HG02588 (cell line): ENCODE measurements around the gene HGFAC.
"Not testable (repeated sequence)": the region's sequence is repeated elsewhere in the genome, so short reads cannot be mapped to it uniquely, and the experiment has no call there.

Experiments used
- ATAC-seq: cut with Tn5 transposase; IDR thresholded peaks from one replicate; pipeline ENCODE4 v1.9.1; 2021; ENCODE audit warnings: mild to moderate bottlenecking, moderate library complexity; ENCODE audit not compliant: unreplicated experiment

The HGFAC gene

DNA sequence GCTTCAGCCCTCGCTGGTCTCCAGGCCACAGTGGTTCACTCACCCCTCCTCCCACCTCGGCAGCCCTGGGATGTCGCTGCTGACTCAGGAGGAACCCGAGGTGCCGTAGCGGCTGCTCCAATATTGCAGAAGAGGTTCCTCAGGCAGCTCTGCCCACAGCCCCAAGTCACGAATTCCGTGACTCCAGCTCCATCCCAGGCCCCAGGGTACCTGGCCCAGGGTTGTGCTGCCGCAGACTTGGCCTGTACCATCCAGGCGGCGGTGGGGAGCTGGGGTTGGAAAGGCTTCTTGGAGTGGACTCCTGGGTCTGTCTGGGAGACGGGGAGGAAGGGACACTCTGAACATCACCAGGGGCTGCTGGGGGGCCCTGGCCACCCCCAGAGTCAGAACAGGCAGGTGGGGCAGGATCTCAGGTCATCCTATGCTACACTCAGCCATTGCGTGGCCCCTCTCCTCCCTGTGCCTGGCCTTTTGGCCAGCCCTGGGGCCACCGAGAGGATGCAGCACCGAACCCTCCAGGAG lies 728 bp upstream of the HGFAC start:
- no peak for ATAC-seq

- ATAC-seq, result no peak
Observed at GRCh38 chr4:3442460-3442958, 741 bp downstream of the HGFAC start.

DNA sequence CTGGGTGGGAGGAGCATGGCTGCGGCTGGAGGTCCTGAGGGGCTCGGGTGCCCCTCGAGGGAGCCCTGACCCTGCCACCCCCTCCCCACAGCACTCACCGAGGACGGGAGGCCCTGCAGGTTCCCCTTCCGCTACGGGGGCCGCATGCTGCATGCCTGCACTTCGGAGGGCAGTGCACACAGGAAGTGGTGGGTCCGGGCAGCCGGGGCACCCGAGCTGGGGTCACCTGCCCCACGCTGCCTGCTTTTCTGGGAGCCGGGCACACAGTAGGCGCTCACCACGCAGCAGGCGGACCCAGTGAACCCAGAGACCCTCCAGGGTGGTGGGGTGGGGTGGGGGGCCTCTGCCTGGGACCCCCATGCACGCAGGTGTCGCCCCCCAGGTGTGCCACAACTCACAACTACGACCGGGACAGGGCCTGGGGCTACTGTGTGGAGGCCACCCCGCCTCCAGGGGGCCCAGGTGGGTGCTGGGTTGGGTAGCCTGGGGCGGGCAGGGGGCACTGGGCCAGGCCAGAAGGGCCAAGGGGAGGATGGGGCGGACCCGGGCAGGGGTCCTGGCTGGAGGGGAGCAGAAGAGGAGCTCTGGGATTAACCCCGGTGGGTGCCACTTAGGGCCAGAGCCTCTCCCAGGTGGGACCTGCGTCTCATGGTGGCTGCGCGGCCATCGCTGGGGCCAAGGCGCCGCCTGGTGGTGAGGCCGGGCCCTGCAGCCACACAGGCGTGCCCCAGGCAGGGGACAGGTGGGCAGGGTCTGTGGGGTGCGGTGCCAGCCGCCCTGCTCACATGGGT lies 1.4 kb downstream of the HGFAC start:
- peak; percentile 44 for ATAC-seq

- no peak for ATAC-seq
Observed at GRCh38 chr4:3443750-3444309, 2.1 kb downstream of the HGFAC start.

GRCh38 chr4:3444351-3445110 lies 2.8 kb downstream of the HGFAC start:
- ATAC-seq, result no peak

DNA sequence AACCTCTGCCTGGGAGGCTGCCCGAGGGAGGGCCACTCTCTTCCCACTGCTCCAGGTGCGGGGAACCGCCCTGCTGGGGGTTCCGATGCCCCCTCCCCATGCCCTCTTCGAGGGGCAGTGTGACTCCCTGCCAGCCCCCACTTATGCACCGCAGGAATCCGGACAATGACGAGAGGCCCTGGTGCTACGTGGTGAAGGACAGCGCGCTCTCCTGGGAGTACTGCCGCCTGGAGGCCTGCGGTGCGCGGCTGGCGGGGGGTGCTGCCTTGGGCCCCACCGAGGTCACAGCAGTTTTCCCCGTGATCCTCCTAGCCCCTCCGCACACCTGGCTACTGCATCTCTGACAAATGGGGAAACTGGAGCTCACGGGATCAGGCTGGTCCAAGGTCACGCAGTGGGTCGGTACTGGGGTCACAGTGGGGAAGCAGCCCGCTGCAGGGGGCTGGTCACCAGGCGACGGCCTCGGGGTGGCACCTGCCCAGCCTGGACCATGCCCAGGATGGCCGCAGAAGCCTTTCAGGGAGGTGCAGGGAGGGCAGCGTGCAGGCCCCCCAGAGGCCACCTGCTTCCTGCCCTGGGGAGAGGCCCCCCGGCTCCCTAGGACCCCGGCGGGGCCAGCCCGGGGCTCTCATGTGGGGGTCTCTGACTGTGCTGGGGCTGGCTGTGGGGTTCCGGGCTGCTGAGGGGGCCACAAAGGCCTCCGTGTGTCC lies 3.5 kb downstream of the HGFAC start:
- no peak for ATAC-seq

- no peak for ATAC-seq
Observed at GRCh38 chr4:3445829-3446545, 4.2 kb downstream of the HGFAC start.

DNA sequence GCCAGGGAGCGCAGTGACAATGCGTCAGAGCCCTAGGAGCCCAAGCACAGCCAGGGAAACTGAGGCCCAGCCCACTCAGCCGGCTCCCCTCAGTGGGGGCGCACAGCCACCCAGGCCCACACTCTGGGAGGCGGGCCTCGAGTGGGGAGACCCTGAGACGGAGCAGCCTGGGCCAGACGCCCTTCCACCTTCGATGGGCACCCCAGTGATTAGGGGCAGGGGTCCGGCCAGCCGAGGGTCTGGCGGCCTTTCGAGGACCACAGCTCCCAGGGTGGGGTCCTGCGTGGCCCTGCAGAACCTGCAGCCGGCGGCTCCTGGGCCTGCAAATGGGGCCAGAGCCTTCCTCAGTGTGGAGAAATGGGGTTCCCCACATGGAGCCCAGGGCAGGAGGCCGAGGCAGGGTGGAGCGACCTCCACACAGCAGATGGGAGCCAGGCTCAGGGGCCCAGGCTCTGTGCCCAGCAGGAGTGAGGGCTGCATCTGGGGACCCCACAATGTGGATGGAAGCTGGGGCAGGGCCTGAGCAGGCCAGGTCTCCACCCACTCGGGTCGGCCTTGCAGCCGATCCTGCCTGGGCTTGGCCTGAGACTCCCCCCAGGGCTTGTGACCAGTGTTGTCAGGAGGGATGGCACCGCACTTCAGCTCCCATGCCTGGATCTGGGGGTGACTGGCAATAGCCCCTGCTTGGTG lies 5.0 kb downstream of the HGFAC start:
- ATAC-seq, result no peak

- no peak for ATAC-seq
Observed at GRCh38 chr4:3447431-3448395, 5.9 kb downstream of the HGFAC start.

DNA sequence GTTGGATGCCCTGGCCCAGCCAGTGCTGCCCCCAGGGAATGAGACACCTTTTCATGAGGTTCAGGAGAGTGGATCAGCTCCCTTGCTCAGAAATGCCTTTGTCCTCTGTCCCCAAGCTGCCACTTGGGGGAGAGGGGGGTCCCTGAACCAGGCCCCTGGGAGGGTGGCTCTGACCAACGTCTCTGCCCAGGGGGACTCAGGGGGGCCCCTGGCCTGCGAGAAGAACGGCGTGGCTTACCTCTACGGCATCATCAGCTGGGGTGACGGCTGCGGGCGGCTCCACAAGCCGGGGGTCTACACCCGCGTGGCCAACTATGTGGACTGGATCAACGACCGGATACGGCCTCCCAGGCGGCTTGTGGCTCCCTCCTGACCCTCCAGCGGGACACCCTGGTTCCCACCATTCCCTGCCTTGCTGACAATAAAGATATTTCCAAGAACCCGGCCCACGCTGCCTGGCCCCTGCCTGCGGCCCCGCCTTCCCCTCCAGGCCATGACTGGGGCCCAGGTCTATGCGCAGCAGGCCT lies 7.3 kb downstream of the HGFAC start:
- ATAC-seq, result no peak

DNA sequence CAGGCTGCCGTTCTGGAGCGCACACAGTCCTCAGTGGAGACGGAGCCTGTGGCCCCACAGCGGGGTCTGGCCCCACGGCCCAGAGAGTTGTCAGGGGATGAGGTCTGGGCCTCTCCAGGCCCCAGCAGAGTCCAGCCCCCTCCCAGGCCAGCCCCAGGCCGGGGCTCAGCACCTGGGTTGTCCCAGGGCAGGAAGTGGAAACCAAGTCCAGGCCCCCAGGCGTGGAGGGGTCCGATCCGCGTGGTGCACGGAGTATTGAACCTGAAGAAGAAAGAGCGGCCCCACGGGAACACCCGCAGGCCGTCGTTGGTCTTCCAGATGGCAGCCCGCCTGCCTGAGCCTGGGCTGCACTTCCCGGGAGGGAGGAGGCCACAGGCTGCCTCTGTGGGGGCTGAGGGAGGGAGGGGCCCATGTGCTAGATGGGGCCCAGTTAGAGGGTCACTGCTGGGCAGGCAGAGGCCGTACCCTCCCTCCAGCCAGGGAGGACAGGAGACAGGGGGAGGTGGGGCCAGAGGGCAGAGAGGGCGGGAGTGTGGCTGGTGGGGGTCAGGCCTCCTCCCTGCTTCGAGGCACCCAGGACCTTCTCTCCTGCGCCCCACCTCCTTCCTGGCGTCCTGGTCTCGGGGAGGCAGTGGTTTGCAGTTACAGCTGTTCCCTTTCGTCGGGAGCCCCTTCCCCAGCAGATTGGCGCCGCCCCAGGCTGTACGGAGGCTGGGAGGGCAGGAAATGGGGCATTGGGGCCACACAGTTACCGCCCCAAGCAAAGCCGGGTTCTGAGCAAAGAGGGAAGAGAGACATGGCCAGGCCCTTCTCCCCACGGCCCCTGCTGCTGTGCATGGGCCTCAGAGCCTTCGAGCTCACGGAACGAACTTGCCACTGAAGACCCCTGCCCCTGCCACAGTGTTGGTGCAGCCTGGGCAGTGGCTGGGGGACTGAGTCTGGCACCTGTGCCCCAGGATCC lies 8.1 kb downstream of the HGFAC start:
- no peak for ATAC-seq

DNA sequence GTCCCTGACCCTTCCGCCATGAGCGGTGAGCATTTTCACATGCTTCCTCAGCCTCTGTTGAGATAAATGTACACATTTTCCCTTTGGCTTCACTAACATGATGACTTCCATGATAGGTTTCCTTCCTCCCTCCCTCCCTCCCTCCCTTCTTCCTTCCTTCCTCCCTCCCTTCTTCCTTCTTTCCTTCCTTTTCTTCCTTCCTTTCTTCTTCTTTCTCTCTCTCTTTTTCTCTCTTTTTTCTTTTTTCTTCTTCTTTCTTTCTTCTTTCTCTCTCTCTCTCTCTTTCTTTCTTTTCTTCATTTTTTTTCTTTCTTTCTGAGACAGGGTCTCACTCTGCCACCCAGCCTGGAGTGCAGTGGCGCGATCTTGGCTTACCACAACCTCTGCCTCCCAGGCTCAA lies 8.9 kb downstream of the HGFAC start:
- ATAC-seq, result no peak

GRCh38 chr4:3451956-3452355 lies 10.2 kb downstream of the HGFAC start:
- no peak for ATAC-seq

- ATAC-seq, result no peak
Observed at GRCh38 chr4:3452376-3452775, 10.6 kb downstream of the HGFAC start.

GRCh38 chr4:3455596-3455995 lies 13.8 kb downstream of the HGFAC start:
- not testable (repeated sequence) for ATAC-seq

DNA sequence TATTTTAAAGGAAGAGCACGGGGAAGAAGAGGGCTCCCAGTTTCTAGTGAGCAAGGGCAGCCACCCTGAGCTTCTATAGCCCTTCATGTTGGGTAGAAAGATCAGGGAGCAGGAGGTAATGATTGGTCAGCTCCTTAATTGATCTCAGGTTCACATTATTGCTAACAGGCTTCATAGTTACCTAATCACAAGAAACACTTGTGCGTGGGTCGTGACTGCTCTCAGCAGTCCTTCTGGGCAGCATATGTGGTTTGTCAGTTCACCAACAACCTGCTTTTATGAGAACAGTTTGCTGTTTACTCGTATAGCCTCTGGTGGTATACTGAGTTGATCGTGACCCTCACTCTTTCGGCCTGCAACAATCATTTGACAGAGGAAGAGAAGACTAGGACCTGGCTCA lies 16.6 kb downstream of the HGFAC start:
- ATAC-seq, result no peak

GRCh38 chr4:3459156-3459555 lies 17.4 kb downstream of the HGFAC start:
- not testable (repeated sequence) for ATAC-seq
